GM10266 (cell line): ENCODE measurements around the gene TTLL13.
"Not testable (repeated sequence)": the region's sequence is repeated elsewhere in the genome, so short reads cannot be mapped to it uniquely, and the experiment has no call there.

Experiments
- DNase-seq: peaks from one replicate; pipeline ENCODE4 v3.0.0; 2012; ENCODE audit errors: extremely low spot score
- CTCF ChIP-seq: IDR thresholded peaks from 2 replicates; pipeline ENCODE4 v1.5.1; 2012; ENCODE audit warnings: mild to moderate bottlenecking, low read depth; ENCODE audit not compliant: control insufficient read depth, insufficient read depth; ENCODE audit errors: missing control alignments

TTLL13 gene

GRCh38 chr15:90240856-90241255 lies 8.5 kb upstream of the TTLL13 start:
- no peak for DNase-seq
- no peak for TF ChIP-seq CTCF

GRCh38 chr15:90241343-90242192 lies 7.8 kb upstream of the TTLL13 start:
- DNase-seq: no peak
- TF ChIP-seq CTCF: no peak

GRCh38 chr15:90243943-90244639 lies 5.3 kb upstream of the TTLL13 start:
- DNase-seq: no peak
- no peak for TF ChIP-seq CTCF

- no peak for TF ChIP-seq CTCF
- no peak for DNase-seq
Measured at GRCh38 chr15:90248789-90249202, 560 bp upstream of the TTLL13 start.

GRCh38 chr15:90257776-90258175 lies 8.4 kb downstream of the TTLL13 start:
- TF ChIP-seq CTCF: no peak
- DNase-seq: no peak

- no peak for TF ChIP-seq CTCF
- peak; percentile 60 for DNase-seq
Measured at GRCh38 chr15:90259524-90259923, 10.2 kb downstream of the TTLL13 start.

GRCh38 chr15:90260731-90261130 lies 11.4 kb downstream of the TTLL13 start:
- not testable (repeated sequence) for DNase-seq
